ENCODE measurements around the gene CDKN2D. TPM values are rescaled to one million over a fixed set of nuclear protein-coding genes. Genes with fewer than 3 reads are reported as not detected.

Gene CDKN2D
- total and polyA plus RNA-seq, 2 of the 8 experiments (the other 6 are each of a cell fraction or from before 2014, with no cell fraction given): 3.0 to 4.0 TPM

DNA sequence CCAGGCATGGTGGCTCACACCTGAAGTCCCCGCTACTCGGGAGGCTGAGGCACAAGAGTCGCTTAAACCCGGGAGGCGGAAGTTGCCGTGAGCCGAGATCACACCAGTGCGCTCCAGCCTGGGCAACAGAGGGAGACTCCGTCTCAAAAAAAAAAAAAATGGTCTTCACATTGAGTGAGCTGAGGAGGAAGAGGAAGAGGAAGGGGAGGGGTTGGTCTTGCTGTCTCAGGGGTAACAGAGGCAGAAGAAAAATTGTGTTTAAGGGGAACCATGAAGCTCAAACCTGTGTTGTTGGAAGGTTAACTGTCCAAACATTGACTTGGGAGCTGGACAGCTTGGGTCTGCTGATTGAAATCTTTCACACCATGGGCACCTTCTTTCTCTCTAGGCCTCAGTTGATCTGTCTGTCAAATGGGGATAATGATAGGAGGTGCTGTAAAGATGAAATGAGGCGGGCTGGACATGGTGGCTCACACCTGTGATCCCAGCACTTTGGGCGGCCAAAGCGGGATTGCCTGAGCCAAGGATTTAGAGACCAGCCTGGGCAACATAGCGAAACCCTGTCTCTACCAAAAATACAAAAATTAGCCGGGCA lies 46.7 kb upstream of the CDKN2D start (continued):
- no peak for TF ChIP-seq TCF12 (IDR thresholded peaks at IDR 0.05; ENCODE audit: low read depth, low read length)
- no peak for TF ChIP-seq JUN (IDR thresholded peaks at IDR 0.05; ENCODE audit: low read depth, low read length)

All from H1 (cell line).